Neural cell (in vitro differentiated cells): ENCODE data around the gene ADGRL3. TPM values are rescaled to one million over a fixed set of nuclear protein-coding genes. Genes with fewer than 3 reads are reported as not detected.

Experiments
- H2AFZ ChIP-seq: fragments of 200-600, 300-800 bp; sonication (generic), shearing (Covaris generic); 2 replicates; pipeline ENCODE4 v1.6.0; 2014; ENCODE audit warnings: low read depth, mild to moderate bottlenecking, antibody characterized with exemption, low read length, moderate library complexity
- H3F3A ChIP-seq: fragments of 200-600 bp; shearing (Covaris generic); 2 replicates; pipeline ENCODE4 v1.6.1; 2016; ENCODE audit warnings: mild to moderate bottlenecking, moderate library complexity, mixed read lengths, antibody characterized with exemption, low read length; ENCODE audit not compliant: insufficient read depth, poor library complexity, severe bottlenecking
- H3K27ac ChIP-seq: fragments of 200-600, 300-800 bp; sonication (generic), shearing (Covaris generic); 2 replicates; pipeline ENCODE4 v1.5.1; 2014; ENCODE audit warnings: mild to moderate bottlenecking, low read length, moderate library complexity
- H3K27me3 ChIP-seq: fragments of 300-800, 200-600 bp; sonication (generic), shearing (Covaris generic); 2 replicates; pipeline ENCODE4 v1.6.0; 2014; ENCODE audit warnings: mild to moderate bottlenecking, low read depth, low read length, moderate library complexity; ENCODE audit not compliant: insufficient read depth
- H3K36me3 ChIP-seq: fragments of 300-800, 200-600 bp; sonication (generic), shearing (Covaris generic); 2 replicates; pipeline ENCODE4 v1.5.1; 2014; ENCODE audit warnings: mild to moderate bottlenecking, antibody characterized with exemption, low read length, moderate library complexity; ENCODE audit not compliant: insufficient read depth
- H3K4me2 ChIP-seq: fragments of 300-800, 200-600 bp; sonication (generic), shearing (Covaris generic); 2 replicates; pipeline ENCODE4 v1.6.0; 2014; ENCODE audit warnings: mild to moderate bottlenecking, low read length
- H3K4me3 ChIP-seq: fragments of 300-800, 200-600 bp; sonication (generic), shearing (Covaris generic); 2 replicates; pipeline ENCODE4 v1.5.1; 2014; ENCODE audit warnings: mild to moderate bottlenecking, low read length, moderate library complexity
- H3K79me2 ChIP-seq: fragments of 200-600 bp; shearing (Covaris generic); replicated peaks from 2 replicates; pipeline ENCODE4 v1.6.0; 2014; ENCODE audit warnings: mild to moderate bottlenecking, low read length, moderate library complexity; ENCODE audit not compliant: insufficient read depth
- H3K9ac ChIP-seq: fragments of 300-800, 200-600 bp; sonication (generic), shearing (Covaris generic); 2 replicates; pipeline ENCODE4 v1.6.1; 2016; ENCODE audit warnings: mild to moderate bottlenecking, low read length, mixed read lengths
- H3K9me2 ChIP-seq: fragments of 200-600 bp; shearing (Covaris generic); 2 replicates; pipeline ENCODE4 v1.6.1; 2016; ENCODE audit warnings: mild to moderate bottlenecking, low read length, mixed read lengths; ENCODE audit not compliant: insufficient read depth
- H3K9me3 ChIP-seq: fragments of 200-600, 300-800 bp; sonication (generic), shearing (Covaris generic); 2 replicates; pipeline ENCODE4 v1.6.1; 2016; ENCODE audit warnings: mild to moderate bottlenecking, mixed run types, low read length, moderate library complexity, mixed read lengths
- H4K20me1 ChIP-seq: fragments of 200-600 bp; shearing (Covaris generic); 2 replicates; pipeline ENCODE4 v1.6.1; 2016; ENCODE audit warnings: mild to moderate bottlenecking, mixed run types; ENCODE audit not compliant: insufficient read depth
- EP300 ChIP-seq: fragments of 450-650 bp; conservative IDR thresholded peaks from 2 replicates; pipeline ENCODE4 v1.6.1; 2014; ENCODE audit warnings: antibody characterized with exemption, mild to moderate bottlenecking, moderate library complexity; ENCODE audit not compliant: poor library complexity, severe bottlenecking
- EZH2 ChIP-seq: fragments of 200-600, 300-800 bp; shearing (Covaris generic), sonication (generic); IDR thresholded peaks from 2 replicates; pipeline ENCODE4 v1.6.1; 2014; ENCODE audit warnings: antibody characterized with exemption, low read length, borderline replicate concordance, mild to moderate bottlenecking; ENCODE audit not compliant: insufficient read depth, poor library complexity, severe bottlenecking
- MXI1 ChIP-seq: fragments of 450-650 bp; conservative IDR thresholded peaks from 2 replicates; pipeline ENCODE4 v1.6.1; 2014; ENCODE audit warnings: antibody characterized with exemption, mild to moderate bottlenecking; ENCODE audit not compliant: poor library complexity, severe bottlenecking
- POLR2AphosphoS5 ChIP-seq: IDR thresholded peaks from 2 replicates; pipeline ENCODE4 v1.6.1; 2012
- RAD21 ChIP-seq: fragments of 450-650 bp; conservative IDR thresholded peaks from 2 replicates; pipeline ENCODE4 v1.6.1; 2014; ENCODE audit warnings: antibody characterized with exemption, mild to moderate bottlenecking, moderate library complexity
- SMC3 ChIP-seq: fragments of 450-650 bp; conservative IDR thresholded peaks from 2 replicates; pipeline ENCODE4 v1.6.1; 2014; ENCODE audit warnings: antibody characterized with exemption, mild to moderate bottlenecking, moderate library complexity; ENCODE audit not compliant: poor library complexity
- TAF1 ChIP-seq: IDR thresholded peaks from 2 replicates; pipeline ENCODE4 v1.6.1; 2012; ENCODE audit warnings: low read depth
- polyA plus RNA-seq: library from polyadenylated mRNA; depleted of rRNA; stranded (reverse); fragments of >200 nt; gene quantifications from 2 replicates; pipeline ENCODE4 v1.2.3, GENCODE V29; 2014
- TF ChIP-seq, protein P1 (sequence below): fragments of 450-650 bp; IDR thresholded peaks from 2 replicates; pipeline ENCODE4 v1.5.1; 2014; ENCODE audit warnings: antibody characterized with exemption, mild to moderate bottlenecking, moderate library complexity; ENCODE audit not compliant: poor library complexity, severe bottlenecking
- TF ChIP-seq, protein P2 (sequence below): IDR thresholded peaks from 2 replicates; pipeline ENCODE4 v1.6.1; 2012; ENCODE audit warnings: borderline replicate concordance

Gene ADGRL3
- polyA plus RNA-seq, 1 donor from 2014 or later = 99.4 TPM

DNA sequence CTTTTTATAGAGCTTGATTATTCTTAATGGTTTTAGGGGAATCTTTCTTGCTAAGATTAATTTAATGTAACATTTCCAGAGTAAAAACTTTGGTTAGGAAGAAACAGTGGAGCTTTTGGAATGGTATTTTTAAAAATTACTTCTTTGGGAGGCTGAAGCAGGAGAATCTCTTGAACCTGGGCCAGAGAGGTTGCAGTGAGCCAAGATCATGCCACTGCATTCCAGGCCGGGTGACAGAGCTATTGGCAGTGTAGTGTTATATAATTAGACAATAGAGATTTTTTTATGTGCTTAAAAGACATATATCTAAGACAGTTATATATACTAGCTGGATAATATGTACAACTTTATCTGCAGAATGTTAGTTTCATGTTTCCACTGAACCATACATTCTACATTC lies 585.6 kb downstream of the ADGRL3 start:
- Histone ChIP-seq H3K9ac (no peak overlapping the region), H3K4me2 (no peak overlapping the region), H4K20me1 (no peaks in the 10 kb centered on the region), H2AFZ (no peak overlapping the region), H3K79me2 (peaks cover 5% of the 10 kb centered on the region), H3K9me2 (no peaks in the 10 kb centered on the region), H3K4me3 (no peak overlapping the region), H3K9me3 (no peaks in the 10 kb centered on the region), H3K27ac (no peak overlapping the region), H3K36me3 (no peaks in the 10 kb centered on the region), H3F3A (no peaks in the 10 kb centered on the region), H3K27me3 (no peaks in the 10 kb centered on the region)
- TF ChIP-seq SMC3 = no peak
- TF ChIP-seq, protein P1, sequence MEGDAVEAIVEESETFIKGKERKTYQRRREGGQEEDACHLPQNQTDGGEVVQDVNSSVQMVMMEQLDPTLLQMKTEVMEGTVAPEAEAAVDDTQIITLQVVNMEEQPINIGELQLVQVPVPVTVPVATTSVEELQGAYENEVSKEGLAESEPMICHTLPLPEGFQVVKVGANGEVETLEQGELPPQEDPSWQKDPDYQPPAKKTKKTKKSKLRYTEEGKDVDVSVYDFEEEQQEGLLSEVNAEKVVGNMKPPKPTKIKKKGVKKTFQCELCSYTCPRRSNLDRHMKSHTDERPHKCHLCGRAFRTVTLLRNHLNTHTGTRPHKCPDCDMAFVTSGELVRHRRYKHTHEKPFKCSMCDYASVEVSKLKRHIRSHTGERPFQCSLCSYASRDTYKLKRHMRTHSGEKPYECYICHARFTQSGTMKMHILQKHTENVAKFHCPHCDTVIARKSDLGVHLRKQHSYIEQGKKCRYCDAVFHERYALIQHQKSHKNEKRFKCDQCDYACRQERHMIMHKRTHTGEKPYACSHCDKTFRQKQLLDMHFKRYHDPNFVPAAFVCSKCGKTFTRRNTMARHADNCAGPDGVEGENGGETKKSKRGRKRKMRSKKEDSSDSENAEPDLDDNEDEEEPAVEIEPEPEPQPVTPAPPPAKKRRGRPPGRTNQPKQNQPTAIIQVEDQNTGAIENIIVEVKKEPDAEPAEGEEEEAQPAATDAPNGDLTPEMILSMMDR = no peak
- TF ChIP-seq POLR2AphosphoS5 = no peak
- TF ChIP-seq MXI1 = no peak
- no peak for TF ChIP-seq EZH2
- no peak for TF ChIP-seq RAD21
- TF ChIP-seq TAF1 = no peak
- TF ChIP-seq, protein P2, sequence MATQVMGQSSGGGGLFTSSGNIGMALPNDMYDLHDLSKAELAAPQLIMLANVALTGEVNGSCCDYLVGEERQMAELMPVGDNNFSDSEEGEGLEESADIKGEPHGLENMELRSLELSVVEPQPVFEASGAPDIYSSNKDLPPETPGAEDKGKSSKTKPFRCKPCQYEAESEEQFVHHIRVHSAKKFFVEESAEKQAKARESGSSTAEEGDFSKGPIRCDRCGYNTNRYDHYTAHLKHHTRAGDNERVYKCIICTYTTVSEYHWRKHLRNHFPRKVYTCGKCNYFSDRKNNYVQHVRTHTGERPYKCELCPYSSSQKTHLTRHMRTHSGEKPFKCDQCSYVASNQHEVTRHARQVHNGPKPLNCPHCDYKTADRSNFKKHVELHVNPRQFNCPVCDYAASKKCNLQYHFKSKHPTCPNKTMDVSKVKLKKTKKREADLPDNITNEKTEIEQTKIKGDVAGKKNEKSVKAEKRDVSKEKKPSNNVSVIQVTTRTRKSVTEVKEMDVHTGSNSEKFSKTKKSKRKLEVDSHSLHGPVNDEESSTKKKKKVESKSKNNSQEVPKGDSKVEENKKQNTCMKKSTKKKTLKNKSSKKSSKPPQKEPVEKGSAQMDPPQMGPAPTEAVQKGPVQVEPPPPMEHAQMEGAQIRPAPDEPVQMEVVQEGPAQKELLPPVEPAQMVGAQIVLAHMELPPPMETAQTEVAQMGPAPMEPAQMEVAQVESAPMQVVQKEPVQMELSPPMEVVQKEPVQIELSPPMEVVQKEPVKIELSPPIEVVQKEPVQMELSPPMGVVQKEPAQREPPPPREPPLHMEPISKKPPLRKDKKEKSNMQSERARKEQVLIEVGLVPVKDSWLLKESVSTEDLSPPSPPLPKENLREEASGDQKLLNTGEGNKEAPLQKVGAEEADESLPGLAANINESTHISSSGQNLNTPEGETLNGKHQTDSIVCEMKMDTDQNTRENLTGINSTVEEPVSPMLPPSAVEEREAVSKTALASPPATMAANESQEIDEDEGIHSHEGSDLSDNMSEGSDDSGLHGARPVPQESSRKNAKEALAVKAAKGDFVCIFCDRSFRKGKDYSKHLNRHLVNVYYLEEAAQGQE = no peak
- TF ChIP-seq EP300 = no peak

DNA sequence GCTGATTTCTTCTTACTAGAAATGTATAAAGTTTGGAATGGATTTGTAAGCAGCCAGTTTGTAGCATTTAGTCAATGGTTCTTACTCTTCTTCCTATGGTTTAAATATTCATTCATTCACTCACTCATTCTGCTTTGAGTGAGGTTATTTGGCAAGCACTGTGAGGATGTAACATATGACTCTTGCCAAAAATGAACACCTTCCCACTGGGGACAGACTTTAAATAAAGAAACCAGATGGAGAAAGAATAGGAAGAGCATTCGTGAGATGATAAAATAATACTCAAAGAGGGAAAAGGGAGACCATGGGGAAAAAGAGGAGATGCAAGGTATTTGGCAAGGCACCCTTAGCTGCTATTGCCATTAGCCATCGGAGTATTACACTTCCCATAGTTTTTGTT lies 586.1 kb downstream of the ADGRL3 start:
- Histone ChIP-seq H3F3A (no peaks in the 10 kb centered on the region), H3K27ac (no peak overlapping the region), H3K9ac (no peak overlapping the region), H3K9me3 (no peaks in the 10 kb centered on the region), H3K9me2 (no peaks in the 10 kb centered on the region), H3K4me2 (no peak overlapping the region), H3K27me3 (no peaks in the 10 kb centered on the region), H2AFZ (no peak overlapping the region), H3K79me2 (peaks cover 5% of the 10 kb centered on the region), H3K36me3 (no peaks in the 10 kb centered on the region), H3K4me3 (no peak overlapping the region), H4K20me1 (no peaks in the 10 kb centered on the region)
- TF ChIP-seq MXI1 = no peak
- no peak for TF ChIP-seq SMC3
- no peak for TF ChIP-seq RAD21
- TF ChIP-seq TAF1 = no peak
- TF ChIP-seq EP300 = no peak
- no peak for TF ChIP-seq EZH2
- TF ChIP-seq POLR2AphosphoS5 = no peak
- TF ChIP-seq, protein P1 = no peak
- TF ChIP-seq, protein P2 = no peak
